Sciatic nerve (tissue), 2 donors: ENCODE results near the gene CFAP99. TPM values are rescaled to one million over a fixed set of nuclear protein-coding genes. Genes with fewer than 3 reads are reported as not detected.

Source experiments
- ATAC-seq: fragments of 200-7000 bp; cut with Tn5 transposase; one replicate; pipeline ENCODE4 v1.9.1; 2020; ENCODE audit warnings: mild to moderate bottlenecking, moderate library complexity
- DNase-seq: peaks from one replicate; pipeline ENCODE4 v3.0.0-alpha.2; 2020; ENCODE audit warnings: low spot score
- intact Hi-C: fragments of 100-400 bp; cut with DNase I; formaldehyde crosslinking; loops from one replicate; pipeline ENCODE4 v1.14.2; 2022
- total RNA-seq: library from RNA; stranded (reverse); fragmentation: NEBNext Ultra II Directional; extraction: Animal tissue kit (Norgen Biotek cat#: 25700); gene quantifications from one replicate; pipeline ENCODE4 v1.2.1, GENCODE V29; 2021
- donor health status: DM: no; HTN: no; CAD: no.
- donor health status: DM: no; HTN: no; CAD: no.

CFAP99 gene
- total RNA-seq, 1 donor from 2014 or later, result not detected

- ATAC-seq (no peak), DNase-seq (no peak)
- intact Hi-C loops, result loop anchor here (5.0 kb wide), 1 partner anchor 155 kb away; no protein-coding TSS in a partner anchor
Measured at GRCh38 chr4:2442175-2442993, 23.6 kb downstream of the CFAP99 start.

DNA sequence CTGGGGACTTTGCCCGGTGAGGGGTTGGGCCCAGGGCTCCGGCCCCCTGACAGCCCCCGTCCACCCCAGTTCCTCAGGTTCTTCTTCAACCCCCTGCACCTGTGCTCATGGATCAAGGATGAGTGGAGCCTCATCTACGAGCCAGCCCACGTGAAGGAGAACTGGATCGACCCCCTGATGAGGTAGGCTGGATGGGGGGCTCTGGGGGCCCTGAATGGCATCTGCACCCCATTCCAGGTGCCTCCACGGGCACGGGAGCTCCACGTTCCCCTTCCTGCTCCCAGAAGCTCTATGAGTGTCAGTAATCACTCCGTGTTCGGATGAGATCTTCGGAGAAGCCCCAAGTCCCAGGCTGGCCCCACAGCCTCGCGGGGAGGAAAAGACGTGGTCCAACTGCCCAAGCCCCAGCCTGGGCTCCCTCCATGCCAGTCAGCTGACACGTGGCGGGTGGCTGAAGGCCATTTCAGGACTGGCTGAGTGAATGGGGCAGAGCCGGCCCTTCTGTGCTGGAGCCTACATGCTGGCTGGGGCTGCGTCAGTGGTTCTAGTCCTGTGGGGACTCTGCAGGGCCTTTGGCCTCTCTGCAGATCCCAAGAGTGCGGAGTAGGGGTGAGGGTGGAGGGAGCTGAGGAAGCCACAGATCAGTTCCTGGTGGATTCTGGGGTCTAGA lies 24.4 kb downstream of the CFAP99 start:
- DNase-seq, result no peak
- intact Hi-C loops, result loop anchor here (5.0 kb wide), 1 partner anchor 156 kb away; no protein-coding TSS in a partner anchor
- ATAC-seq, result no peak

DNA sequence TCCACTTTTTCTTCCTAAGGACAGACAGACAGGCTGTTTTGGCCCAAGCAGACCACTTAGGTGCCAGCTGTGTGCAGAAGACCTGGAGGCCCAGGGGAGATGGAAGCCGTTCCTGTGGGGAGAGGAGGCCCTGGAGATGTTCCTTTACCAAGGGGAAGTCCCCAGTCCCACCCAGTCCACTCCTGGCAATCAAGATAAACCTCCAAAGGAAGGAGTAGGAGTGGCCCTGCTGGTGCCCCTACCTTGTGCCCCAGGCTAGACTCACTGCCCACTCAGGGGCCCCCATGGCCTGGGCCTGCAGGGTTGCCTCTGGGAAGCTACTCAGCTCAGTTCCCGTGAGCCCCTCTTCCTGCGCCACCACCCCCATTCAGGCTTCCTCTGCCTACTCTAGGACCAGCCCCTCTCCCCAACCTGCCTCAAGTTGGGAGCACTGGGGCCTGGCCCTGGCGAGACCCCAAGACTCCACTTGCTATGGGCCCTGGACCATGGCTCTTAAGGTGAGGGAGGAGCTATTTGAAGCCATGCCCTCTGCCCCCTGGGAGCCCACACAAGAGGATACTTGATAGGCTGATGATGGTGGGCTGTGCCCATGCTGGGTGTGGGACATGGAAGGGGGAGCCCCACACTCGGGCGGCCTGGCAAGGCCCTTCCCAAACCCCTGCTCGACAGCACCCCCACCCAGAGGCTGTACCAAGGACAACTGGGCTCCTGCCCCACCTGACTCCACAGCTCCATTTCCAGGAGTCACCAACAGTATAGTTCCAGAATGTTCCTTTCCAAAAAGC lies 25.4 kb downstream of the CFAP99 start:
- no peak for DNase-seq
- no peak for ATAC-seq
- intact Hi-C loops, result loop anchor here (5.0 kb wide), 1 partner anchor 157 kb away; no protein-coding TSS in a partner anchor

- intact Hi-C loops, result no loop called here
- ATAC-seq (no peak), DNase-seq (no peak)
Measured at GRCh38 chr4:2445130-2445529, 26.4 kb downstream of the CFAP99 start.

- intact Hi-C loops, result no loop called here
- no peak for DNase-seq
- ATAC-seq, result no peak
Measured at GRCh38 chr4:2445571-2445970, 26.8 kb downstream of the CFAP99 start.

DNA sequence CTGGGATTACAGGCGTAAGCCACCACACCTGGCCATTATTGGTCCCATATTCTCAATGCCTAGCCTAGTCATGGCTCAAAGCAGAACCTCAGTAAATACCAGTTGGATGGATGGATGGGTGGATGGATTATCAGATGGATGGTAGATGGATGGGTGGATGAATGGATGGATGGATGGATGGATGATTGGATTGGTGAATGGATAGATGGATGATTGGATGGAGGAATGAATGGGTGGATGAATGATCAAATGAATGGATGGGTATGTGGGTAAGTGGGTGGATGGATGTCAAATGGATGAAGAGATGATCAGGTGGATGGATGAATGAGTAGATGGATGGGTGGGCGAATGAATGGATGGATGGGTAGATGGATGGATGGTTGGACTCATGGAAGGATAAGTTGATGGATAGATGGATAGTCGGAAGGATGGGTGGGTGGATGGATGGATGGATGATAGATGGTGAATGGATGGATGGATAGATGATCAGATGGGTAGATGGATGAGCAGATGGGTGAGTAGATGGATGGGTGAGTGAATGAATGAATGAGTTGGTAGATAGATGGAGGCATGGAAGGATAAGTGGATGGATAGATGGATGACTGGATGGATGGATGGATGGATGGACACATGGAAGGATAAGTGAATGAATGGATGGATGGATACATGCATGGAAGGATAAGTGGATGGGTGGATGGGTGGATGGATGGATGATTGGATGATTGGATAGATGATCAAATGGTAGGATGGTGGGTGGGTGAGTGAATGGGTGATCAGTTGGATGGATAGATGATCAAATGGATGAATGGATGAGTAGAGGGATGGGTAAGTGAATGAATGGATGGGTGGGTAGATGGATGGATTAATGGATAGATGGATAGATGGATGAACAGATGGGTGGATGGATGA lies 28.2 kb downstream of the CFAP99 start:
- intact Hi-C loops, result no loop called here
- no peak for DNase-seq
- no peak for ATAC-seq

DNA sequence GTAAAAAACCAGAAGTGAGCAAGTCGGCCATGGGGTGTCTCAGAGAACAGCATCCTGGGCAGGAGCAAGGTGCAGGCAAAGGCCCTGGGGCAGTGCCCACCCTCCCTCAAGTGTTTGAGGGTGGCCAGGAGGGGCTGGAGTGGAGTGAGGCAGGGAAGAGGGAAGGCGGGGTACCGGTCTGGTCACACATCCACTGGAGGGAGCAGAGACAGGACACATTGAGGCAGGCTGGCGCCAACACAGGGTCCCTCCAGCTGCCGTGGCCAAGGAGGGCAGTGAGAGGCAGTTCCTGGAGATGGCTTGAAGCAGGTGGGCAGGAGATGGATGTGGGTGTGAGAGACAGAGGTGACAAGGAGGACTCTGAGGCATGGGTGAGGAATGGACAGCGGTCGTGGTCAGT lies 29.8 kb downstream of the CFAP99 start:
- intact Hi-C loops, result no loop called here
- ATAC-seq (no peak), DNase-seq (no peak)

DNA sequence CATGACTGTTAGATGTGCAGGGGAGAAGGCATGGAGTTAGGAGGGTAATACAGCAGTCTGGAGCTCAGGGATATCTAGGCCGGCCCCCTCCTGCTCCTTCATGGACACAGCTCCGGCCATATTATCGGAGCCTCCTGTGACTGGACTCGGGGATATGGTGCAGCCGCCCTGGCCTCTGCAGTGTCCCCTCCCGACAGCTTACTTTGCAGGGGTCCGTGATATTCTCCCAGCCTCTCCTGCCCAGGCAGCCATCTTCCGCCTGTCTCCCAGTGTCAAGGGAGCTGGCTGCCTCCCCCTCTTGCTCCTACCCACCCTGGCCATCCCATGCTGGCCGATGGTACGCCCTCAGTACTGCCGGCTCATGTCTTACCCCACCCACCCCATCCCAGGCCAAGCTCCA lies 30.3 kb downstream of the CFAP99 start:
- intact Hi-C loops, result no loop called here
- no peak for ATAC-seq
- no peak for DNase-seq

GRCh38 chr4:2449511-2450392 lies 31.0 kb downstream of the CFAP99 start:
- intact Hi-C loops, result loop anchor here (10.0 kb wide), 1 partner anchor 225 kb away; no protein-coding TSS in a partner anchor
- no peak for DNase-seq
- ATAC-seq, result no peak

- DNase-seq, result no peak
- intact Hi-C loops, result loop anchor here (10.0 kb wide), 1 partner anchor 226 kb away; no protein-coding TSS in a partner anchor
- ATAC-seq, result no peak
Measured at GRCh38 chr4:2450394-2451035, 31.8 kb downstream of the CFAP99 start.

- intact Hi-C loops, result loop anchor here (10.0 kb wide), 1 partner anchor 226 kb away; no protein-coding TSS in a partner anchor
- ATAC-seq, result no peak
- DNase-seq, result no peak
Measured at GRCh38 chr4:2451036-2451520, 32.3 kb downstream of the CFAP99 start.

DNA sequence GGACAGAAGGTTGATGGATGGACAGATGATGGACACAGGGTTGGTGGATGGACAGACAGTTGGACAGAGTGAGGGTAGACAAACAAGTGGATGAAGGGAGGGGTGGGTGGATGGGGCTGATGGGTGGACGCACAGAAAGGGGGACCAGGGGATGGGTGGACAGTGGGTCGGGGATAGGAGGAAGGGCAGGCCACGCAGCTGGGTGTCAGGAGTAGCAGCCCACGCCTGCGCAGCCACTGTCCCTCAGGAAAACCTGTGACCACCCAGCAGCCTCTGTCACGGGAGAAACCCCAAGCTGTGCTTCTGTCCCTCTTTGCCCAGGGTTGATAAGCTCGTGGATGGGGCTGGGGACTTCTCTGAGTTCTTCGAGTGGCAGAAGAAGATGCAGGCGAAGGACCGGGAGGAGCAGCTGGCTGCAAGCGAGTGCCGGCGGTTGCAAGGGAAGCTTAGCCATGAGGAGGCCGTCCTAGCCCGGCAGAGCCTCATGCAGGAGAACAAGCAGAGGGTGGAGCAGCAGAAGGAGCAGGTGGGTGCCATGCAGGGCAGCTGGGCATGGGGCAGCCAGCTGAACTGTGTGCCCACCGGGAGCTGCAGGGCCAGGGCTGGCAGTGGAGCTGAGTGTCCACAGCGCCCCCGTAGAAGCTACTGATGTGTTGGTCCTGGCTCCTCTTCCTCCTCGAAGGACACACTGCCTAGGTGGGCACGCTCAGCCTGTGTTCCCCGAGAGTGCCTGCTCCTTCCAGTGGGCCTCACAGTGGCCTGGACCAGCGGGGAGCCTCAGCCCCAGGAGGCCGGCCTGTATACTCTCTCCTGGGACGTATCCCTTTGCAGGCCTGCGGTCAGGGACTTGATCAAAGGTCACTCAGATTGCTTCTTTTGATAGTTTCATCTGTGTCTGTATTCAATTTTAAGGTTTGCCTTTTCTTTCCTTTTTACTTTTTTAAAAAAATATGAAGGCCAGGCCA lies 33.3 kb downstream of the CFAP99 start:
- DNase-seq (no peak), ATAC-seq (no peak)
- intact Hi-C loops, result loop anchor here (10.0 kb wide), 1 partner anchor 227 kb away; no protein-coding TSS in a partner anchor

DNA sequence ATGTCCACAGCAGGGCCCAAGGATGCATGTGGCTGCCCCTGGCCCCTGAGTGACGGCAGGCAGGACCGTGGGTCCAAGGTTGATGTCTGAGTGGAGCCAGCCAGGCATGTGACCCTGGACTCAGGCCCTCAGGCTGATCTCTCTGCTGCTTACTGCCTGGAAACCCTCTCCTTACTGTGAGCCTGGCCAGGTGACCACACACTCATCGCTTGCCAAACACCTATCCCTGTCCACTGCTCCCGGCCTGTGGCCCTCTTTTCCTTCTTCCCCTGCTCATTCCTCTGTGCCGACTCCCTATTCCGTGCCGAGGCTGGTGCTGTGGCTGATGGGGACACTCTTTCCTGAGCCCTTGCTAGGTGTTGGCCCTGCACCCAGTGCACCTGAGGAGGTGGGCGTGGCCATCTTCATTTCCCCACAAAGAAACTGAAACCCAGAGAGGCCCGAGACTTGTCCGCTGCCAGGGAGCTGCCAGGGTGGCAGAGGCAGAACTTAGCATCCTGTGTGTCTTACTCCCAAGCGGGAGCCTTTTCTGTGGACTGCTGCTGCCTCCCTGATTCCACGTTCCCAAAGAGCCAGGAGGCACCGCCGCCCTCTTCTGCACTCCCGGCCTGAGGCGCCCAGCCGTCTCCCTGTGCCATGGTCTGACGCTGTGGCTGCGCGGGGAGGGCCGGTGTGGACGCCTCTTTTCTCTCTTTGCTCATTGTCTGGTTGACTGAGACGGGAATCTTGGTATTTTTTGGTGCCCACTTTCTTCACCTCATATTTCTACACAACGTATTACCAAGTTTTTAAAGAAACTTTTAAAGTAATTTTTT lies 38.9 kb downstream of the CFAP99 start:
- intact Hi-C loops, result loop anchor here (10.0 kb wide), 1 partner anchor 233 kb away; no protein-coding TSS in a partner anchor
- no peak for ATAC-seq
- no peak for DNase-seq

GRCh38 chr4:2458546-2459491 lies 40.1 kb downstream of the CFAP99 start:
- ATAC-seq (no peak), DNase-seq (no peak)
- intact Hi-C loops, result loop anchor here (10.0 kb wide), 1 partner anchor 234 kb away; no protein-coding TSS in a partner anchor
